ENCODE measurements around the gene PLEK. TPM values are rescaled to one million over a fixed set of nuclear protein-coding genes. Genes with fewer than 3 reads are reported as not detected.

PLEK gene
- total and polyA plus RNA-seq, 2 donors (not counting 3 experiments of a cell fraction or from before 2014, with no cell fraction given): 0.03 to 0.11 TPM

- no peaks in the 10 kb centered on the region for H3K9me3 ChIP-seq (replicated peaks; ENCODE audit: control insufficient read depth, insufficient read depth, low read length)
- H3K36me3 ChIP-seq (ENCODE audit: control insufficient read depth in 2 of 2, extremely low read depth in 1 of 2, insufficient read depth in 2 of 2, low read length in 2 of 2): no peaks in the 10 kb centered on the region
- H3K9me1 ChIP-seq (replicated peaks; ENCODE audit: control insufficient read depth, extremely low read depth, insufficient read depth, low read length): no peaks in the 10 kb centered on the region
- no peak overlapping the region for H3K4me3 ChIP-seq (replicated peaks in 1 of 3; ENCODE audit: insufficient read depth in 1 of 3, low read depth in 1 of 3, low read length in 3 of 3)
- H2AFZ ChIP-seq (ENCODE audit: low read depth, low read length): no peak overlapping the region
- POLR2A ChIA-PET: no interaction called here
- no peak overlapping the region for H3K4me2 ChIP-seq (ENCODE audit: insufficient read depth, low read length)
- H3K27ac ChIP-seq (ENCODE audit: insufficient read depth, low read depth, low read length): no peak overlapping the region
- FAIRE-seq (no peak), DNase-seq (ENCODE audit: low read depth, low spot score) (no peak)
- no peak for TF ChIP-seq GATA2 (IDR thresholded peaks at IDR 0.05; ENCODE audit: insufficient read depth, insufficient read length, low read depth, low read length)
- no peak for TF ChIP-seq EZH2 (IDR thresholded peaks at IDR 0.05; ENCODE audit: borderline replicate concordance, low read depth, low read length, severe bottlenecking)
- TF ChIP-seq POLR2A (IDR thresholded peaks at IDR 0.05; ENCODE audit: low read depth, low read length): no peak
- TF ChIP-seq FOS (IDR thresholded peaks at IDR 0.05; ENCODE audit: borderline replicate concordance, insufficient read depth, low read length): no peak
- TF ChIP-seq CTCF (IDR thresholded peaks at IDR 0.05; ENCODE audit: extremely low read depth in 1 of 2, insufficient read depth in 1 of 2, low read depth in 1 of 2, low read length in 2 of 2): no peak
- TF ChIP-seq JUN (IDR thresholded peaks at IDR 0.05; ENCODE audit: borderline replicate concordance, insufficient read depth, insufficient read length, low read depth): no peak
- no peak for TF ChIP-seq MAX (IDR thresholded peaks at IDR 0.05; ENCODE audit: insufficient read depth, insufficient read length)
- no peaks in the 10 kb centered on the region for H3K79me2 ChIP-seq (ENCODE audit: control insufficient read depth, insufficient read depth, low read length)
- CTCF ChIA-PET: interaction anchor here (1.0 kb wide), 1 partner anchor 15 kb away, joined by 4 read pairs; no protein-coding TSS in a partner anchor
- BruUV-seq (replicated peaks): no TSS peak
- no peaks in the 10 kb centered on the region for H4K20me1 ChIP-seq (replicated peaks; ENCODE audit: control insufficient read depth, extremely low read depth, insufficient read depth, low read length)
- intact Hi-C loops (cut with micrococcal nuclease) (no loop called here), dilution Hi-C loops (cut with MboI; ENCODE audit: extremely low pct_ligation_motif_present, low sequenced_read_pairs) (no loop called here)
- no peak overlapping the region for H3K9ac ChIP-seq (replicated peaks; ENCODE audit: extremely low read depth, insufficient read depth, low read length)
- H3K27me3 ChIP-seq (ENCODE audit: control insufficient read depth in 2 of 2, insufficient read depth in 2 of 2, low read length in 2 of 2): no peaks in the 10 kb centered on the region
- H3K4me1 ChIP-seq (ENCODE audit: control insufficient read depth, extremely low read depth, insufficient read depth, low read length): peaks cover 8% of the 10 kb centered on the region
Observed at GRCh38 chr2:68325056-68325455, 40.0 kb upstream of the PLEK start.
